Stimulated activated CD8-positive, alpha-beta memory T cell treated with anti-CD3 and anti-CD28 coated beads, Interleukin-12 subunit alpha, Interleukin-12 subunit beta, amount 100 ng/mL, for 4 hours (primary cell): Measurements from ENCODE around the gene HEBP2.
"Not testable (repeated sequence)": the region's sequence is repeated elsewhere in the genome, so short reads cannot be mapped to it uniquely, and the experiment has no call there.

Source experiments
- DNase-seq: peaks from one replicate; pipeline ENCODE4 v3.0.0-alpha.2; 2020; ENCODE audit warnings: low read depth

Gene HEBP2

DNA sequence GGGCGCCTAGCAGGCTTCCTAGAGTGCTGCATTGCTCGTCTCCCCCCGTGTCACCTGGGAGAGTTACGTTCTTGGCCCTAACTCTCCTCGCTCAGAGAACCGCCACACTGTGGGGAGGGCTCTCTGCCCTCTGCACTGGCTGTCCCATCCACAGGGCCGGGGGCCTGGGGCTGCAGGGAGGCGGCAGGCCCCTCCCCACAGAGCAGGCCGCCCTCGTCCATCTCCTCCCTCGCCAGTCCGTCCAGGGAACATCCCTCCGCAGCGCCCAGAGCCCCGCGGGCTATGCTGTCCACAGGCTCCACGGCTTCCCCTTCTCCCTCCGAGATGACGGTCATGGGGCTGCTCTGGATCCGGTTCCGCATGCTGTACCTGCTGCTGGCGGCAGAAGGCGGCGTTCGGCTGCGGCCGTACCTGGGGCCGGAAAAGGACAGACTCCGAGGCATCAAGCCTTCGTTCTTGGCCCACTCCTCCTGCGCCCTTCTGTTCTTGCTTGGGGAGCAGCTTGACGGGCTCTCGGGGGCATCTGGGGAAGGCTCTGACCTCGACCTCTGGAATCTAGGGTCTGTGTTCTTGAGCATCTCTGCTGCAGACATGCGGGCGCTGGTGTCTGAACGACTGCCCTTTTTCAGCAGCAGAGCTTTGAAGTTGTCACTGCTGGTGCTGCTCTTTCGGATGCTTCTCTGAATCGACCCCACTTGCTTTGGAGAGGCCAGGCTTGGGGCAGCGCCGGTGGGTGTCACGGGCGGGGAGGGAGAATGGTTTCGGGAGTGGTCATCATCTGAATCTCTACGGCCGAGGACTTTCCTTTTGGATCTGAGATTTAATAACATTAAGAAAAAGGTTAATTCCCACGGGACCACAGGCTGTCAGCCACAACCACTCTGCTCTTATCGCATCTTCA lies 20.2 kb downstream of the HEBP2 start:
- DNase-seq = no peak

GRCh38 chr6:138425256-138425655 lies 21.2 kb downstream of the HEBP2 start:
- DNase-seq = not testable (repeated sequence)

DNA sequence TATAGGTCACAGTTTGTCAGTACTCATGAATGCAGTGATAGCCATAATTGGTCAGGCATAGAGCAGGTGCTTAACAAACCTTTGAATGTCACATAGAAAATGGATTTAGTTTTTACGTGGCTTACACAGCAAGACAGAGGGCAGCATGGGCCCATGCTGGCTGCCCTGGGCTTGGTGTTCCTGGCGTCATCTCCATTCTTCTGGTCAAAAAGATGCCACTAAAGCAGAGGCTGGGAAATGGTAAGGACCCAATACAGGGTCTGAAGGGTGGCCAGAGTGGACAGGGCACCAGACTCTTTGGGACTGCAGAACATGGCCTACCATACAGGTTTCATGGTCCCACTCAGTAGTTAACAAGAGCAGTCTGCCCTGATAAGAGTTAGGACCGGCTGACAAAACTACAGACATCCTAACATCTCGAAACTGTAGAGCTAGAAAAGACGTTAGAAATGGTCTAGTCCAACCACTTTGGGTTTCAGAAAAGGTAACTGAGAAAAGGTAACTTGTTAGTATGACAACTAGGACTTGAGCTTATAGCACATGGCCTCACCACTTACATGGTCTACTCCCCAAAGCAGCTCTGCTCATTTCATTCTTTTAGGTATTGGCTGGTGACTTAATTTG lies 22.6 kb downstream of the HEBP2 start:
- no peak for DNase-seq

GRCh38 chr6:138427701-138428100 lies 23.7 kb downstream of the HEBP2 start:
- DNase-seq = no peak

- DNase-seq = no peak
These were observed 25.0 kb downstream of the HEBP2 start for GRCh38 chr6:138428944-138429598.

DNA sequence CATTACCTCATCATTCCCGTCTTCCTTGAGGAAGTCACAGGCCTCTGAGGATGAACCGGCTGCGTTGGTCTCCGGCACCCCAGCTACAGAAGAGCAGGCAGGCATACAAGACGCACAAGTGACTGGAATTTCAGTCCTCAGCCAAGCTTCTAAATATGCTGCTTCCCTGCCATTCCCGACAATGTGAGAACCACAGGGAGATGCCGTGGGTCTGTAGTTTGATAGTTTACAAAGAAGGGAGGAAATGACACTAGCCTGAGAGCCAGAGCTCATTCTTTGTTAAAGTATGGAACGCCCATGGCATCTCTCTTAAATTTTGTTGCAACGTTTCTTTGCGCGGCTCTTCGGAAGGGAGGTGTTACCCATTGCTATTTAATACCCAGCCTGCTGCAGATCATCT lies 25.7 kb downstream of the HEBP2 start:
- DNase-seq = no peak

DNA sequence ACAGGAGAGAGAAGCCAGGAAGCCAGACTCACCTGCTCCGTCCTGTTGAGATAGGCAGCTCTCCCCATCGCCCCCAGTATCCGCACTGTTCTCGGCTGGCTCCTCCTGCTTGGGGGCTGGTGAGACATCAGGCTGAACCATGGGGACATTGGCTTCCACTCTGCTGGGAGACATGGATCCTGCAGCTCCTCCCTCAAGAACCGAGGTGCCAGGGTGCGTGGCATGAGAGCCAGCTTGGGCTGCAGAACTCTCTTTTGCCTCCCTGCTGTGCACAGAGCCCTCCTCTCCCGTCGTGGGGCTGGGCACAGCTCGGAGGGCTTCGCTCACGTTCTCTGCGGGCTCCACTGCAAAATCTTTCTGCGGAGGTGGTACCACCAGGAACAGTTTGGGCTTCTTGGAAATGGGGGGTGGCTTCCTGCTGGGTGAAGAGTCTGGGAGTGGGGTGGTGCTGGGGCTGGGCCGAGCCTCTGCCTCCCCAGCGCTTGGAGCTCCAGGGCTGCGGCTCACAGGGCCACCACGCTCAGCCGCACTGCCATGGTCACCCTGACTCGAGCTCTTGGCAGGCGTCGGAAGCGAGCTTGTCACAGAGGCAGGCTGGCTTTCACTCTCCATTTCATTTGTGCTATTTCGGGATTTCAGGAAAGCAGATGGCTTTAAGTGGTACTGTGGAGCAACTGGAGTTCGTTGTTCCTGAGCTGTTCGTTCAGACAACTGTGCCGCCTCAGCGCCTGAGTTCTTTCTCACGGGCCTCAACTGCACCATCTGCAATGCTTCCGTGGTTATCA lies 26.5 kb downstream of the HEBP2 start:
- no peak for DNase-seq

GRCh38 chr6:138431256-138432062 lies 27.4 kb downstream of the HEBP2 start:
- no peak for DNase-seq

- DNase-seq = no peak
These were observed 28.0 kb downstream of the HEBP2 start for GRCh38 chr6:138432063-138432356.

DNA sequence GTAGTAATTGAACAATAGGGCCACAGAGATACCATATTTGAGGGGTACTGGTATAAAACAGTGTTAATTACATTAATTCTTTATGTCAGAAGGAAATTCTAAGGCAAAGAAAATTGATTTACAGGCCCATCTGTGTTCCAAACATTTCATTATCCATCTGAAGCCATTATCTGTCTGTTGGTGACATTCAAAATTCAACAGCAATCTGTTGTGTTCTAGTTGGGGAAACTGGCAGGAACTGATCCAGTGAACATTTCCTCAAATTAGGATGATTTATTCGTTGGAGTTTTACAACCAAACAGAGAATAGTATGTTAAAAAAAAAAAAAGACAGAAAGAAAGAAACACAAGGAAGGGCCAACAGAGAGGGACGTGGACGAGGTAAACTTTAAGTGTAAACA lies 30.1 kb downstream of the HEBP2 start:
- no peak for DNase-seq

- no peak for DNase-seq
These were observed 30.9 kb downstream of the HEBP2 start for GRCh38 chr6:138434925-138435324.

DNA sequence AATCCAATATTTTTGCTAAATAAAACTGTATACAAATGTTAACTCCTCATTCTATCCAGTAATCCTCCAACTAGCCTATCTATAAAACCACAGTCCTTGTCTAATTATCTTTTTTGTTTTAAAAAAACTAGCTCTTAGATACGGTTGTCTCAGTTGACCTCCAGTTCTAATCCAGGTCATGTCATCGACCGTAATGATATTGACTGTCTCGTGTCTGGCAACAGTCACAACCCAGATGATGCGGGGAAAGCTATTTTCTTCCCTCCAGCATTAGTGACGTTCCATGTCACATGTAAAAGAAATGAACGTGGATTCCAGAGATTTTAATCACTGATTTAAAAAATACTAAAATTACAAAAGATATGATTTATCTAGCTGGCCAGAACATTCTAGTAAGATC lies 35.5 kb downstream of the HEBP2 start:
- DNase-seq = no peak

- DNase-seq = no peak
These were observed 36.3 kb downstream of the HEBP2 start for GRCh38 chr6:138440296-138440695.

DNA sequence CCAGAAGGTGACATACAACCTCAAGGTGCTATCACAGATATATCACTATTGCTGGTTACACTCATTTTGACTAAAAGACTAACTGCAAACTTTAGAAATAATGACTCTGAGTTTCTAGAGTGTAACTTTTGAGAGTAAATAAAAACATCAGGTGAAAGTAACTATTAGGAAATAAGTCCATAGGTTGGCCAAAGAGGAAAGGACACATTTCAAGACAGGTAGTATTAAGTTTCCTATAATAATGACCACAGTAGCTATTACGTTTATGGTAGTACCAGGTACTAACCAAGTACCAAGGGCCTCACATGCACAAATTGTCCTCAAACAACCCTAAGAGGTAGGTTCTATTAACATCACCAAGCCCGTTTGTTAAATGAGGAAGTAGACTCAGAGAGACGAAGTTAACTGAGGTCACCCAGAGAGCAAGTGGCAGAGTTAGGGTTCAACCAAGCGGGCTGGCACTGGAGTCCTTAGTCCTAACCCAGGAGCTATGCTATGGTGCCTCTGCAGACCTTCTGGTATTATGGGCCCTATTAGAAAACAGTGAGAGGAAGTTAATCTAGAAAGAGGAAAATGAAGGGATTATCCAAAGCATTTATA lies 36.8 kb downstream of the HEBP2 start:
- no peak for DNase-seq

GRCh38 chr6:138441965-138442364 lies 37.9 kb downstream of the HEBP2 start:
- no peak for DNase-seq

- no peak for DNase-seq
These were observed 38.6 kb downstream of the HEBP2 start for GRCh38 chr6:138442663-138443062.

GRCh38 chr6:138443979-138444378 lies 40.0 kb downstream of the HEBP2 start:
- no peak for DNase-seq

DNA sequence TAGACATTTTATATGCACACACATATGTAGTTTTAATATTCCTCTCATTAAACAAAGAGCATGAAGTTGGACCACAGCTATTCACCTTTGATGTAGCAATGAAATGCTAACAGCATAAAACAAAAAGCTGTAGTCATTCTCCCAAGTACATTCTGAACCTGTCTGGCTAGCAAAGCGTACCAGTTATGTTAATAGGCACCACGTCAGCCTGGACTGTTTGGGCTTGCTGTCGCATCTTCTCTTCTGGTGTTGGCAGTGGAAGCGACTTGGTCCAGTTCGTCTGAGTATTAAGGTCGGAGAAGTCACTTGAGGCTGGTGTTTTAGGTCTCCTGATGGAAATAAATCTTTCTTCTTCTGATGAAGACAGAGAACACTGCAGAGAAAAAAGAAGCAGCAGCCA lies 42.8 kb downstream of the HEBP2 start:
- DNase-seq = no peak

- no peak for DNase-seq
These were observed 46.4 kb downstream of the HEBP2 start for GRCh38 chr6:138450445-138450844.

DNA sequence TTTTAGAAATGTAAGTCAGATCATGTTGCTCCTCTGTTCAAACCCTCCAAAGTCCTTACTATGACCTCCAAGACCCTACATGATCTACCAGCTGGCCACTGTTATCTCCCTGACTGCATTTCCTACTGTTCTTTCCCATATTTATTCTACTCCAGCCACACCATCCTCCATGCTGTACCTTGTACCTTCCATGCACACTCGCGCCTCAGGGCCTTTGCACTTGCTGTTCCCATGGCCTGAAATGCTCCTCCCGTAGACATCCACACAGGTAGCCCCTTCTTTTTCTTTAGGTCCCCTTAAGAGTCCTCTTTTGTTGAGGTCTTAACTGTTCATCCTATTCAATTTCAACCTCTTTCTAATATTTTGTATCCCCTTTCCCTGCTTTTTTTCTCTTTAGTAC lies 47.0 kb downstream of the HEBP2 start:
- DNase-seq = no peak

DNA sequence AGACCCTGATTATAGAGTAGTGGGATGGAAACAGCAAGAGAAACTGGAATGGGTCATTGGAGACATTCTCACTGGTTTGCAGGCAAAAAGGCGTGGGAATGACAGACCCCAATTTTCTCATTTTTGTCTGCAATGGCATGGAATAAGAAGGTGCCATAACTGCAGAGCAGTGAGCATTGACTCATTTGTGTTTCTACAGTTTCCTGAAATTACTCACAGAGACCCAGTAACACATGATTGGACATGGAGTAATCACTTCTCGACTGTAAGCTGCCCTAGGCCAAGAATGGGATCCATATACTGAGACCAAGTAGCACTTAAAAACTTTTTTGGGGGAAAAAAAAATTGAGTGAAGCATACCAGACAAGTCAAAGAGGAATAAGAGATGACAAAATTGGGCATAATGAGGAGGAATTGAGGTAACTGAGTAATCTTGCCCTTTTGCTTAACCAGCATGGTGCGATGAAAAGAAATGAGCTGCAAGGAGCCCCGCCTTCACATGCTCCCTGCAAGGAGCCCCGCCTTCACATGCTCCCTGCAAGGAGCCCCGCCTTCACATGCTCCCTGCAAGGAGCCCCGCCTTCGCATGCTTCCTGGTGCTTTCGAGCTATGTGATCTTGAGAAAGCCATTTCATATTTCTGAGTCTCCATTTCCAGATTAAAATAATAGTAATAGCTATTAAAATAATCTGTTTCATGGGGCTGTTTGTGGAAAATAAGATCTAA lies 51.1 kb downstream of the HEBP2 start:
- DNase-seq = no peak
